Left lobe of liver (tissue), 2 donors: ENCODE results near the gene EMD. TPM values are rescaled to one million over a fixed set of nuclear protein-coding genes. Genes with fewer than 3 reads are reported as not detected.
A peak's percentile ranks its signal among the peaks of the same experiment; 100 is the strongest.
"Not testable (repeated sequence)": the region's sequence is repeated elsewhere in the genome, so short reads cannot be mapped to it uniquely, and the experiment has no call there.

Source experiments
- ATAC-seq: fragments of 200-7000 bp; cut with Tn5 transposase; one replicate; pipeline ENCODE4 v1.9.1; 2020; ENCODE audit warnings: mild to moderate bottlenecking, moderate library complexity
- DNase-seq: peaks from one replicate; pipeline ENCODE4 v3.0.0-alpha.2; 2020; ENCODE audit warnings: low spot score
- total RNA-seq: library from RNA; stranded (reverse); gene quantifications from one replicate; pipeline ENCODE4 v1.2.1, GENCODE V29; 2021
- donor health status: DM: no; HTN: no; CAD: no; lungs with moderate emphysema.
- donor health status: DM: no; HTN: yes; CAD: no.

Gene EMD
- total RNA-seq, 1 donor from 2014 or later, result 19.5 TPM

- ATAC-seq (peak; percentile 84), DNase-seq (peak; percentile 46)
Measured at GRCh38 chrX:154389812-154390747, 11.0 kb downstream of the EMD start.

DNA sequence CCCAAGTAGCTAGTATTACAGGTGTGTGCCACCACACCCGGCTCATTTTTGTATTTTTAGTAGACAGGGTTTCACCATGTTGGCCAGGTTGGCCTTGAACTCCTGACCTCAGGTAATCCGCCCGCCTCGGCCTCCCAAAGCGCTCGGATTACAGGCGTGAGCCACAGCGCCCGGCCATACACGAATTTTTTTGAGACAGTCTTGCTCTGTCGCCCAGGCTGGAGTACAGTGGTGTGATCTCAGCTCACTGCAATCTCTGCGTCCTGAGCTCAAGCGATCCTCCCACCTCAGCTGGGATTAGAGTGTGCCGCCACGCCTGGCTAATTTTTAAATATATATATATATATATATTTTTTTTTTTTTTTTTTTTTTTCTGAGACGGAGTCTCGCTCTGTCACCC is 17.3 kb downstream of the EMD start:
- DNase-seq, ATAC-seq: not testable (repeated sequence)

DNA sequence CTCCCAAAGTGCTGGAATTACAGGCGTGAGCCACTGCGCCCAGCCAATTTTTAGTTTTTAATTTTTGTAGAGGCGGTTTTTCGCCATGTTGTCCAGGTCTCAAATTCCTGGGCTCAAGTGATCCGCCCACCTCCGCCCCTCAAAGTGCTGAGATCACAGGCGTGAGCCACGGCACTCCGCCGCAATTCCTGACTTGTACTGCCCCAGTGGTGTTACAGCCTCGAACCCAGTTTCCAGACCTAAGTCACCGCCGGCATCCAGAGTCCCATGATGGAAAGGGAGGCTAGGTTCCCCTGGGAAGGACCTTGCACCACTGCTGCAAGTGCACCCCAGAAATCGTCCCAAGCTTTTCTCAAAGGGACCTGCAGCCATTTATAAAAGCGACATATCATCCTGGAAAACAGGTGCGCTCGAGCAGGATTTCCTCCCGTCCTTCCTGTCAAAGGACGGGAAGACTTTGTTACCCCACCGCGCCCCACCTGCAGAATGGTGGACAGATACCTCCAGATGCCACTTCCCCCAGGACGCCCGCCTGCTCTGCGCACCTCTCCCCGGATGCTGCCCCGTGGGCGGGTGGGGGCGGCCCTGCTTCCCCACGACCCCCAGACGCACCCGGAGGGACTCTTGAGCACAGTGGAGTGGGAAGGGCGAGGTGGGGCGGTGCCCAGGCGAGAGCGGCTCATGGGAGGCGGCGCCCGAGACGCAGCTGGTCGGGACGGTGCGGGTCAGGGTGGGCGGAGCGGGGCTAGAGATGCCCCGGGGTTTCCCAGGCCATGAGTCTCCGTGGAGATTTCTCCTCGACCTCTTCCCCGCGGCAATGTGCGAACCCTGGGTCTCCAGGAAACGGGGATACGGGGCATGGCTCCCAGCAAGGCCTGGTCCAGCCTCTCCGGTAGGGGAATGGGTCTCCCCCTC is 18.1 kb downstream of the EMD start:
- ATAC-seq (peak; percentile 77), DNase-seq (peak; percentile 77)

DNA sequence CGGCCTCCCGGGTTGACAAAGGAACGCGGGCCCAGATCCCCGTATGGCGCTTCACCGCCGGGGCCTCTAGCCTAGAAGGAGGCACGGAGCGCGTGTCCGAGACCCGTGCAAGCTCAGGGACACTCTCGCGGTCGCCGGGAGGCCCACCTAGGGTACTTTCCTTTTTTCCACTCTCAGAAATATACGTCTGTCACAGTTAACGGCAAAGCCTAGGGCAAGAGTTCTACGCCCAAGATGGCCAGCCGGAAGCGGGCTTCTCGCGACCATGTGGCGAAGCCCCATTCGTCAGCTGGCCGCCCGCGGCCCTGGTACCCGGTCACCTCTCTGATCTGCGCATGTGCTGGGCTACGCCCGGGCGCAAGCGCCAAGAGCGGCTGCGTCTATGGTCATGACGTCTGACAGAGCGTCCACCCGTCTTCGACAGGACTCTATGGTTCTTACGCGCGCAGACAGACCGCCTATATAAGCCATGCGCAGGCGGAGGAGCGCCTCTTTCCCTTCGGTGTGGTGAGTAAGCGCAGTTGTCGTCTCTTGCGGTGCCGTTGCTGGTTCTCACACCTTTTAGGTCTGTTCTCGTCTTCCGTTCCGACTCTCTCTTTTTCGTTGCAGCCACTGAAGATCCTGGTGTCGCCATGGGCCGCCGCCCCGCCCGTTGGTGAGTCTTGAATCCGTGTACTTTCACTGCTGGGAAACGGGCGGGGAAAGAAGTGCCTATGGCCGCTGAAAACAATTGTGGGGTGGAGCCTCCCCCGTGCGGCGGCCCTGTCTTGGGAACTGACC is 19.0 kb downstream of the EMD start, which contains the start of gene RPL10:
TSS of gene RPL10 (plus strand) at position 490 of the 780 bp plus-strand sequence. CDS start at position 633, 143 bp downstream.
- ATAC-seq, result peak; percentile 77

DNA sequence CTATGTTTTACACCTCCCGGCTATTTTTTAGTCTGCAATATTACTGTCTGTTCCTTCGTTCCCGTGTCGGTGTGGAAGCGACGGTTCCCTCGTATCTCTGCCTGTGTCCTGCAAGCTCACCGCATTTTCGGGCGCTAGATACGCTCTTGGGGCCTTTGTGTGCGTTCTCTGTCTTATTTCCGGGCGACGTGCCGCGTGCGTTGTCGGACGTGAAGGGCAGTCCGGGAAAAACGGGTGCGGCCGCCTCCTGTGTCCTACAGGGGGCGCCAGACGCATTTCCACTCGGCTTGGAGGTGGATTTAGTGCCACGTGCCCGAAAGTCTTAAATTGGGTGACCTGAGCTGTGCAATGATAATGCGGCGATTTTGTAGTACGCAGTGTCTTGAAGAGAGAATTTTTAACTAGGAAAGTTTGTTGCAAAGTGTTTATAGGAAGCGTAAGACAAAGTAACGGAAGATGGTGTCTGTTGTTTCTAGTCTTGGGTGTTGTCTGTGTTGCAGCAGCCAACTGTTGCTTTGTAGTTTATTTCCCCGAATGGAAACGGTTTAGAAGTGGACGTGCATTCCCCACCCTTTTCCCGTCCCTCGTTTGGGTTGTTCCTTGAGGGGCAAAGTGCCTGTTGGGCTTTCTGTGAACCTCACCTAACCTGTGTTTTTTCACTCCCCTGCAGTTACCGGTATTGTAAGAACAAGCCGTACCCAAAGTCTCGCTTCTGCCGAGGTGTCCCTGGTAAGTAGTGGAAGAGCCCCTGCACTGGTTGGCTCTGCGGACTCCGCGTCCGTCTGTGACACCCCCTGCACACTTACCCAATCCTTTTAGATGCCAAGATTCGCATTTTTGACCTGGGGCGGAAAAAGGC is 19.8 kb downstream of the EMD start:
- DNase-seq (peak; percentile 82), ATAC-seq (peak; percentile 65)

More for the DNA sequence above, 19.0 kb downstream of the EMD start, which contains the start of gene RPL10:
- peak; percentile 94 for DNase-seq

GRCh38 chrX:154399527-154400368 is 20.7 kb downstream of the EMD start:
- no peak for ATAC-seq
- no peak for DNase-seq

DNA sequence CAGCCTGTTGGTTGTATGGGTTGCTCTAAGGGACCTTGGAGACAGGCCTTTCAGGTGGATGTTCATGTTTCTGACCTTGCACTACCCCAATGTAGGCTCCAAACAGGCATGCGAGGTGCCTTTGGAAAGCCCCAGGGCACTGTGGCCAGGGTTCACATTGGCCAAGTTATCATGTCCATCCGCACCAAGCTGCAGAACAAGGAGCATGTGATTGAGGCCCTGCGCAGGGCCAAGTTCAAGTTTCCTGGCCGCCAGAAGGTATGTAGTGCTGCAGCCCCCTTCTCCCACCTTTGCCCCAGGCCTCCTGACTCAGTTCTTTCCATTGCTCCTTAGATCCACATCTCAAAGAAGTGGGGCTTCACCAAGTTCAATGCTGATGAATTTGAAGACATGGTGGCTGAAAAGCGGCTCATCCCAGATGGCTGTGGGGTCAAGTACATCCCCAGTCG is 21.3 kb downstream of the EMD start:
- not testable (repeated sequence) for ATAC-seq, DNase-seq

DNA sequence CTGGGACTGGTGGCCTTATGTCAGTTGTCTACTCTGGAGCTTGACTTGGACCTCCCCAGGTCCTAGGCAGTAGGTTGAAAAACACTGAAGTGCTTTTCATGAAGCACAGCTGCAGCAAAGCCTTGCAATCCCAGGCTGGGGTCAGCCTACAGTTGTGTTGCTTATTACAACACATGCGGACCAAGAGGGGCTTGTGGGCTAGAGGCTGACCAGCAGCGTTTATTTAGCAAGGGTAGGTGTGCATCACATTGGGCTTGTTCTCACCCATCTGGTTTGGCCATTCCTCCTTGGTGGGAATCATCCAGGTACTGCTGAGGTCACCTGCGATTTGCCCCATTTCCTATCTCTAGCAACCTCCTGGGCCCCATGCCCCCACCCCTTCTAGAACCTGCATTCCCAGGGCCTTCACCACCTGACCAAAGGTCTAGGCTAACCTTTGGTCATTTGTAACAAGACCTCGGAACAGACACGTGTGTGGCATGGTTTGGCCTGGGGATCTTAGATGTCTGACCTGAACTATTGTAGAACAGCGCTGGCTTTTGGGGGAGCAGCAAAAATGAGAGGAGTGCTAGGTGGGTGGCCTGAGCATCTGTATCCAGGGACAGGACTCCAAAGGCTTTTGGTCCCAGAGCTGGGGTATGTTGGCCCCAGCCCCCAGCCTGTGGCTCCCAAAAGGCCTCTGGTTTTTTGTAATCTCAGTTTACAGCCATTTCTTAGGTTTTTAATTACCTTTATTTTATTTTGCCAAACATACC is 22.1 kb downstream of the EMD start:
- peak; percentile 67 for DNase-seq
- peak; percentile 33 for ATAC-seq

- ATAC-seq, result peak; percentile 23
- DNase-seq, result no peak
Measured at GRCh38 chrX:154401918-154402621, 23.0 kb downstream of the EMD start.

GRCh38 chrX:154402622-154403127 is 23.6 kb downstream of the EMD start:
- ATAC-seq (no peak), DNase-seq (no peak)

DNA sequence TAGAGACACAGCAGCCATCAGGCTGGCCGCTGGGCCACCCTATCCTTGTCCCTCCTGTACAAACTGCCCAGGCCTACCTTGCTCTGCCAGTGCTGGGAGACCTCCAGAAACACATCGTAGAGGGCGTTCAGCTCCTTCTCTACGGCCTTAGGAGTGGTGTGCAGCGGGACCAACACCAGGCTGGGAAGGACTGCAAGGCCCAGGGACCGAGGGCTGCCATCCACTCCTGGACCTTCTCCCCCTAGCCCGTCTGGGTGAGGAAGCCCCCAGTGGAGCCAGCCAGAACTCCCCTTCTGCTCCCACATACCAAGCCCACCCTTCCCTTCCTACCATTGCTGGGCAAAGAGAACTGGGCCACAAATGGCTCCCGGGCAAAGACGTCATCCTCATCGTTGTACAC is 24.1 kb downstream of the EMD start:
- DNase-seq, result no peak
- ATAC-seq, result no peak

GRCh38 chrX:154403858-154404257 is 24.8 kb downstream of the EMD start:
- DNase-seq (no peak), ATAC-seq (no peak)

GRCh38 chrX:154404625-154405192 is 25.6 kb downstream of the EMD start:
- DNase-seq, result no peak
- ATAC-seq, result no peak

GRCh38 chrX:154408659-154409221 is 29.6 kb downstream of the EMD start:
- DNase-seq, result no peak

DNA sequence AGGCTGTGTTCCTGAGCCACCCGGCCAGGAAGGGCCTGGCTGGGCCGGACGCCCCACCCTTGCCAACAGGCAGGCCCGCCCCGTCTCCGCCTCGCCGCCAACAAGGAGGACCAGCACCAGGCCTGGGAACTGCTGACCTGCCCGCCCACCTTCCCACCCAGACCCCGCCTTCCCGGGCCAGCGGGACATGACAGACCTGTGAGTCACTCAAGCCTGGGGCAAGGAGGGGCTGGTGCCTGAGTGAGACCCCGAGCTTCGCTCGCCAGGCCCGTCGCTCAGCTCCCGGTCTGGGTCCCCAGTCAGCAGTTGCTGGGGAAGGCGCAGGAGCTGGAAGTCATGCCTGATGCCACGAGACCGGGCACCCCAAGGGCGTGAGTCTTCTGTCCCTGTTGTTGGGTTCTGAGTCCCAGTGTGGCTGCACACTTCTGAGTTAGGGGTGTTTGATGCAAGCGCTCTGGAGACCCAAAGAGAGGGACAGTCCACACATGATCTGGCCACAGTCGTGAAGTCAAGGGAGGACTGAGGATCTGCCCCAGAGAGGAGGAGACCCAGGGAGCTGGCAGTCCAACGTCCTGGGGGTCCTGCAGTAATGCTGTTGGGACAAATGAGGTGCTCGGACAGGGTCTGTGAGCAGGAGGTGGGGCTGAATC is 30.3 kb downstream of the EMD start, which contains the start of gene DNASE1L1:
TSS of gene DNASE1L1 (minus strand) at position 33 of the 650 bp plus-strand sequence. CDS start 3,686 bp downstream, outside the sequence.
- ATAC-seq (peak; percentile 36), DNase-seq (peak; percentile 60)

More at GRCh38 chrX:154408659-154409221, 29.6 kb downstream of the EMD start:
- no peak for ATAC-seq

- ATAC-seq (peak; percentile 89), DNase-seq (peak; percentile 68)
Measured at GRCh38 chrX:154411981-154412340, 32.9 kb downstream of the EMD start.
